H9 (cell line): Measurements from ENCODE around the gene PARP3. TPM values are rescaled to one million over a fixed set of nuclear protein-coding genes. Genes with fewer than 3 reads are reported as not detected.
"Not testable (repeated sequence)": the region's sequence is repeated elsewhere in the genome, so short reads cannot be mapped to it uniquely, and the experiment has no call there.

Source experiments
- DNase-seq: peaks from one replicate; pipeline ENCODE4 v3.0.0-alpha.2; 2017
- H2AFZ ChIP-seq: one replicate; pipeline ENCODE4 v1.6.1; 2013; ENCODE audit warnings: mild to moderate bottlenecking, low read length, control low read depth, moderate library complexity
- H2AK5ac ChIP-seq: 2 replicates; pipeline ENCODE4 v1.6.1; 2013; ENCODE audit warnings: low read length, control low read depth, mixed read lengths; ENCODE audit not compliant: insufficient read length
- H2BK120ac ChIP-seq: one replicate; pipeline ENCODE4 v1.6.1; 2013; ENCODE audit warnings: low read depth, mild to moderate bottlenecking, low read length, control low read depth, inconsistent platforms; ENCODE audit not compliant: poor library complexity, severe bottlenecking
- H2BK12ac ChIP-seq: 2 replicates; pipeline ENCODE4 v1.6.1; 2013; ENCODE audit warnings: low read length, control low read depth, mixed read lengths, low read depth; ENCODE audit not compliant: insufficient read length
- H2BK15ac ChIP-seq: 2 replicates; pipeline ENCODE4 v1.6.1; 2013; ENCODE audit warnings: low read depth, low read length, control low read depth
- H2BK20ac ChIP-seq: one replicate; pipeline ENCODE4 v1.6.1; 2013; ENCODE audit warnings: low read depth, mild to moderate bottlenecking, low read length, control low read depth, inconsistent platforms; ENCODE audit not compliant: poor library complexity, severe bottlenecking
- H2BK5ac ChIP-seq: 2 replicates; pipeline ENCODE4 v1.6.1; 2013; ENCODE audit warnings: low read length, control low read depth, mixed read lengths; ENCODE audit not compliant: insufficient read length
- H3K14ac ChIP-seq: 2 replicates; pipeline ENCODE4 v1.6.1; 2013; ENCODE audit warnings: low read length, control low read depth; ENCODE audit not compliant: insufficient read depth
- H3K18ac ChIP-seq: 2 replicates; pipeline ENCODE4 v1.6.1; 2013; ENCODE audit warnings: low read depth, mild to moderate bottlenecking, mixed read lengths, low read length, control low read depth; ENCODE audit not compliant: insufficient read length
- H3K23ac ChIP-seq: 2 replicates; pipeline ENCODE4 v1.6.1; 2013; ENCODE audit warnings: low read length, control low read depth, mixed read lengths, low read depth; ENCODE audit not compliant: insufficient read length
- H3K23me2 ChIP-seq: 2 replicates; pipeline ENCODE4 v1.6.1; 2013; ENCODE audit warnings: low read depth, mild to moderate bottlenecking, mixed read lengths, low read length, control low read depth; ENCODE audit not compliant: insufficient read length, poor library complexity, severe bottlenecking
- H3K27ac ChIP-seq: 2 replicates; pipeline ENCODE4 v1.5.1; 2013; ENCODE audit warnings: low read length, control low read depth, mixed read lengths, low read depth; ENCODE audit not compliant: insufficient read length
- H3K27me3 ChIP-seq: 2 replicates; pipeline ENCODE4 v1.6.1; 2013; ENCODE audit warnings: low read length, control low read depth, inconsistent platforms; ENCODE audit not compliant: insufficient read depth
- H3K4ac ChIP-seq: 2 replicates; pipeline ENCODE4 v1.6.1; 2013; ENCODE audit warnings: low read depth, mild to moderate bottlenecking, control low read depth, inconsistent platforms, low read length, moderate library complexity
- H3K4me1 ChIP-seq: 2 replicates; pipeline ENCODE4 v1.6.1; 2013; ENCODE audit warnings: low read length, control low read depth, inconsistent platforms; ENCODE audit not compliant: insufficient read depth
- H3K4me2 ChIP-seq: 2 replicates; pipeline ENCODE4 v1.6.1; 2013; ENCODE audit warnings: low read length, control low read depth, mixed read lengths; ENCODE audit not compliant: insufficient read length, insufficient read depth
- H3K56ac ChIP-seq: 2 replicates; pipeline ENCODE4 v1.6.1; 2013; ENCODE audit warnings: low read depth, mild to moderate bottlenecking, mixed read lengths, low read length, control low read depth; ENCODE audit not compliant: insufficient read length
- H3K79me1 ChIP-seq: 2 replicates; pipeline ENCODE4 v1.6.1; 2013; ENCODE audit warnings: low read depth, mild to moderate bottlenecking, moderate library complexity, low read length, control low read depth, inconsistent platforms; ENCODE audit not compliant: insufficient read depth, poor library complexity, severe bottlenecking
- H3K79me2 ChIP-seq: 2 replicates; pipeline ENCODE4 v1.6.1; 2013; ENCODE audit warnings: low read length, control low read depth, inconsistent platforms; ENCODE audit not compliant: insufficient read depth
- H3K9ac ChIP-seq: 2 replicates; pipeline ENCODE4 v1.6.1; 2013; ENCODE audit warnings: low read length, control low read depth, mixed read lengths; ENCODE audit not compliant: insufficient read length; ENCODE audit errors: extremely low read depth
- H3K9me3 ChIP-seq: one replicate; pipeline ENCODE4 v1.6.1; 2013; ENCODE audit warnings: low read depth, low read length, inconsistent platforms; ENCODE audit not compliant: control insufficient read depth
- H3T11ph ChIP-seq: one replicate; pipeline ENCODE4 v1.6.1; 2013; ENCODE audit warnings: mild to moderate bottlenecking, low read length, control low read depth, inconsistent platforms
- H4K20me1 ChIP-seq: one replicate; pipeline ENCODE4 v1.6.1; 2013; ENCODE audit not compliant: control insufficient read depth, insufficient read length, insufficient read depth
- H4K5ac ChIP-seq: 2 replicates; pipeline ENCODE4 v1.6.1; 2013; ENCODE audit warnings: low read depth, mild to moderate bottlenecking, mixed read lengths, low read length, control low read depth; ENCODE audit not compliant: insufficient read length
- H4K8ac ChIP-seq: replicated peaks from 2 replicates; pipeline ENCODE4 v1.6.1; 2013; ENCODE audit warnings: low read length, control low read depth, mixed read lengths, low read depth; ENCODE audit not compliant: insufficient read length
- H4K91ac ChIP-seq: 2 replicates; pipeline ENCODE4 v1.6.1; 2013; ENCODE audit warnings: low read depth, mild to moderate bottlenecking, moderate library complexity, mixed read lengths, low read length, control low read depth; ENCODE audit not compliant: insufficient read length
- H3K27ac Mint-ChIP-seq, 3 experiments: 2 replicates in 2 of 3; 3 replicates in 1 of 3; pipeline ENCODE4 v1.8.0; 2020 to 2021; ENCODE audit warnings: mixed read lengths in 3 of 3, mild to moderate bottlenecking in 1 of 3, moderate library complexity in 1 of 3
- H3K27me3 Mint-ChIP-seq: 2 replicates; pipeline ENCODE4 v1.8.0; 2021; ENCODE audit warnings: low read depth, mild to moderate bottlenecking, moderate library complexity, mixed read lengths
- H3K36me3 Mint-ChIP-seq, 3 experiments: 2 replicates in 2 of 3; 3 replicates in 1 of 3; pipeline ENCODE4 v1.8.0; 2020 to 2021; ENCODE audit warnings: low read depth in 3 of 3, mixed read lengths in 3 of 3; ENCODE audit not compliant: insufficient read depth in 1 of 3
- H3K4me1 Mint-ChIP-seq, 2 experiments: 2 replicates each; pipeline ENCODE4 v1.8.0; 2020; ENCODE audit warnings: mixed read lengths in 2 of 2
- H3K4me3 Mint-ChIP-seq, 2 experiments: 2 replicates in 1 of 2; 3 replicates in 1 of 2; pipeline ENCODE4 v1.8.0; 2020 to 2021; ENCODE audit warnings: mild to moderate bottlenecking in 2 of 2, mixed read lengths in 2 of 2, moderate library complexity in 1 of 2
- H3K9me3 Mint-ChIP-seq, 2 experiments: 2 replicates in 1 of 2; 3 replicates in 1 of 2; pipeline ENCODE4 v1.8.0; 2020; ENCODE audit warnings: mild to moderate bottlenecking in 2 of 2, mixed read lengths in 2 of 2, moderate library complexity in 1 of 2
- WGBS: extraction: QIAGEN DNeasy Blood & Tissue Kit; methylation state at CpG from one replicate; pipeline ENCODE4 v1.1.7; 2013; ENCODE audit warnings: missing lambda C conversion rate, low lambda C conversion rate, mixed read lengths; ENCODE audit not compliant: insufficient read length; ENCODE audit errors: extremely low coverage; 5-methylcytosine and 5-hydroxymethylcytosine counted together
- total RNA-seq: library from RNA; stranded (reverse); gene quantifications from 2 replicates; pipeline ENCODE4 v1.2.1, GENCODE V29; 2021
- TF ChIP-seq, protein P1 (sequence below): fragments of 200-600 bp; sonication (generic); conservative IDR thresholded peaks from 3 replicates; pipeline ENCODE4 v1.8.0; 2021; ENCODE audit warnings: antibody characterized with exemption, mild to moderate bottlenecking

Gene PARP3
- total RNA-seq, 1 experiment from 2014 or later, result 1.3 TPM

DNA sequence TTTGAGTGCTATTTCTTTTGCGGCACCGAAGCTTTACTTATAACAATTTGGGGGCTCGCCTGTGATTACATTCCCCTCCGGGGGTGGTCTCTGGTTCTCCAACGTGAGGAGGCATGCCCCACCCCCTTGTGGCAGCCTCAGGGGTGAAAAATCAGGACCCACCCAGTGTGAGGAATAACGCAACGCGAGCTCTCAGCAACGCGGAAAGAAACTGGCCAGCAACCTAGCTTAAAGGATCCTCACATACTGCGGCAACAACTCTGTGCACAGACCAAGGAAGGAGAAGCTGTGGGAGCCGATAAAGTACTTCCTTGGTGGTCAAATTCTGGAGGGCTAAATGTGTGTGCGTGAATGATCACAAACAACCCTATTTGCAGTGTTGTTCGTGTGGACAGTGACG is 44.8 kb upstream of the PARP3 start:
- no peak overlapping the region for H2BK5ac ChIP-seq
- H2AFZ ChIP-seq, result no peak overlapping the region
- Mint-ChIP-seq H3K4me3 (no peak overlapping the region), H3K9me3 (peaks cover 0 to 3% of the 10 kb centered on the region in 2 experiments; a peak in 2 of 5 replicates), H3K27me3 (peaks cover 11% of the 10 kb centered on the region), H3K4me1 (peaks cover 39 to 42% of the 10 kb centered on the region in 2 experiments), H3K36me3 (no peaks in the 10 kb centered on the region; a peak in 1 of 7 replicates), H3K27ac (no peak overlapping the region)
- H3K56ac ChIP-seq, result no peak overlapping the region
- WGBS, result no CpG with 5 or more reads among the region's 15 CpGs
- no peaks in the 10 kb centered on the region for H3K9me3 ChIP-seq
- no peak overlapping the region for H3K23ac ChIP-seq
- no peaks in the 10 kb centered on the region for H3K79me1 ChIP-seq
- H3T11ph ChIP-seq, result no peak overlapping the region
- no peaks in the 10 kb centered on the region for H3K79me2 ChIP-seq
- no peak overlapping the region for H4K8ac ChIP-seq
- no peaks in the 10 kb centered on the region for H4K20me1 ChIP-seq
- H4K91ac ChIP-seq, result no peak overlapping the region
- H4K5ac ChIP-seq, result no peak overlapping the region
- H2BK120ac ChIP-seq, result no peak overlapping the region
- no peak overlapping the region for H3K18ac ChIP-seq
- H2BK15ac ChIP-seq, result no peak overlapping the region
- no peaks in the 10 kb centered on the region; the same call in 1 of the 2 replicates for H3K4me1 ChIP-seq
- H3K27ac ChIP-seq, result no peak overlapping the region
- TF ChIP-seq, protein P1, sequence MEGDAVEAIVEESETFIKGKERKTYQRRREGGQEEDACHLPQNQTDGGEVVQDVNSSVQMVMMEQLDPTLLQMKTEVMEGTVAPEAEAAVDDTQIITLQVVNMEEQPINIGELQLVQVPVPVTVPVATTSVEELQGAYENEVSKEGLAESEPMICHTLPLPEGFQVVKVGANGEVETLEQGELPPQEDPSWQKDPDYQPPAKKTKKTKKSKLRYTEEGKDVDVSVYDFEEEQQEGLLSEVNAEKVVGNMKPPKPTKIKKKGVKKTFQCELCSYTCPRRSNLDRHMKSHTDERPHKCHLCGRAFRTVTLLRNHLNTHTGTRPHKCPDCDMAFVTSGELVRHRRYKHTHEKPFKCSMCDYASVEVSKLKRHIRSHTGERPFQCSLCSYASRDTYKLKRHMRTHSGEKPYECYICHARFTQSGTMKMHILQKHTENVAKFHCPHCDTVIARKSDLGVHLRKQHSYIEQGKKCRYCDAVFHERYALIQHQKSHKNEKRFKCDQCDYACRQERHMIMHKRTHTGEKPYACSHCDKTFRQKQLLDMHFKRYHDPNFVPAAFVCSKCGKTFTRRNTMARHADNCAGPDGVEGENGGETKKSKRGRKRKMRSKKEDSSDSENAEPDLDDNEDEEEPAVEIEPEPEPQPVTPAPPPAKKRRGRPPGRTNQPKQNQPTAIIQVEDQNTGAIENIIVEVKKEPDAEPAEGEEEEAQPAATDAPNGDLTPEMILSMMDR, result peak; percentile 15; the same call in 1 of the 3 replicates
- H2BK12ac ChIP-seq, result no peak overlapping the region
- H2BK20ac ChIP-seq, result no peak overlapping the region
- no peak overlapping the region for H3K9ac ChIP-seq
- H3K4me2 ChIP-seq, result no peak overlapping the region
- H2AK5ac ChIP-seq, result no peak overlapping the region
- H3K27me3 ChIP-seq, result no peaks in the 10 kb centered on the region
- DNase-seq, result no peak
- no peak overlapping the region for H3K4ac ChIP-seq
- no peak overlapping the region for H3K14ac ChIP-seq
- H3K23me2 ChIP-seq, result no peaks in the 10 kb centered on the region

DNA sequence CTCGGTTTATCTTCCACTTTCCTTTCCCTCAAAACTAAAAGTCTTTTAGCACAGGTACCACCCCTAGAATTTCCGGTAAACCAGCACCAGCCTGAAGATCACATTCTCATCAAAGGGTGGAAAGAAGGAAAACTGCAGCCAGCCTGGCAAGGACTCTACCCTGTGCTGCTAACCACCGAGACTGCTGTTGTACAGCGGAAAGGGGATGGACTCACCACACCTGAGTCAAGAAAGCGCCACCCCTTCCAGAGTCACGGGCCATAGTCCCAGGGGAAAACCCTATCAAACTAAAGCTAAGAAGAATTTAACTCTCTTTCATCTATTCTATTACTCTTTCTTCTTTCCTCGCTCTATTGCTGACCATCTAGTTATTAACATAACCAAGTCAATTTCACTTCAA is 42.1 kb upstream of the PARP3 start:
- not testable (repeated sequence) for H2BK20ac ChIP-seq

More for the DNA sequence above, 42.1 kb upstream of the PARP3 start:
- WGBS, result no CpG with 5 or more reads among the region's 7 CpGs
- not testable (repeated sequence) for H3K79me1 ChIP-seq, H3K23me2 ChIP-seq, H3K36me3 Mint-ChIP-seq, H3K9me3 ChIP-seq, H3K79me2 ChIP-seq, DNase-seq, H3K18ac ChIP-seq, H3T11ph ChIP-seq, H2BK5ac ChIP-seq, H3K4ac ChIP-seq, H2AFZ ChIP-seq, H4K91ac ChIP-seq, H4K20me1 ChIP-seq, H3K4me2 ChIP-seq, H4K8ac ChIP-seq, H3K4me3 Mint-ChIP-seq, H3K27me3 ChIP-seq, H2BK12ac ChIP-seq, H3K56ac ChIP-seq, H3K14ac ChIP-seq, H3K23ac ChIP-seq, H2BK120ac ChIP-seq, H2AK5ac ChIP-seq, H4K5ac ChIP-seq, H3K27ac Mint-ChIP-seq, H2BK15ac ChIP-seq, H3K4me1 ChIP-seq, H3K27ac ChIP-seq, H3K9ac ChIP-seq
- H3K9me3 Mint-ChIP-seq, result peaks cover 7 to 10% of the 10 kb centered on the region in 2 experiments
- H3K27me3 Mint-ChIP-seq, result peaks cover 12% of the 10 kb centered on the region
- peaks cover 40 to 42% of the 10 kb centered on the region in 2 experiments for H3K4me1 Mint-ChIP-seq
